Keratinocyte (primary cell): ENCODE data around the gene LDLR. TPM values are rescaled to one million over a fixed set of nuclear protein-coding genes. Genes with fewer than 3 reads are reported as not detected.

Experiments used
- DNase-seq: peaks from one replicate; pipeline ENCODE4 v3.0.0-alpha.2; 2011; ENCODE audit warnings: low read depth, missing footprints, low spot score
- FAIRE-seq: peaks from 2 replicates; lab custom pipeline; 2011; peaks lifted over from hg19 to GRCh38; lab: Jason Lieb, UNC
- H2AFZ ChIP-seq: 2 replicates; pipeline ENCODE4 v1.6.0; 2012; ENCODE audit warnings: low read length, control low read depth, inconsistent platforms; ENCODE audit not compliant: control insufficient read depth
- H3K27ac ChIP-seq: 2 replicates; pipeline ENCODE4 v1.5.1; 2011; ENCODE audit warnings: low read length; ENCODE audit not compliant: control insufficient read depth, insufficient read depth
- H3K27me3 ChIP-seq: 3 replicates; pipeline ENCODE4 v1.6.0; 2011; ENCODE audit warnings: low read length; ENCODE audit not compliant: control insufficient read depth, insufficient read depth; ENCODE audit errors: extremely low read depth
- H3K36me3 ChIP-seq, 2 experiments: 2 replicates in 1 of 2; 3 replicates in 1 of 2; pipeline ENCODE4 v1.5.1; 2011; ENCODE audit warnings: low read length in 2 of 2, mild to moderate bottlenecking in 1 of 2; ENCODE audit not compliant: control insufficient read depth in 2 of 2, insufficient read depth in 2 of 2; ENCODE audit errors: extremely low read depth in 1 of 2
- H3K4me1 ChIP-seq: 3 replicates; pipeline ENCODE4 v1.5.1; 2011; ENCODE audit warnings: low read length; ENCODE audit not compliant: control insufficient read depth, insufficient read depth; ENCODE audit errors: extremely low read depth
- H3K4me2 ChIP-seq: 3 replicates; pipeline ENCODE4 v1.6.0; 2011; ENCODE audit warnings: low read depth, low read length; ENCODE audit not compliant: control insufficient read depth, insufficient read depth; ENCODE audit errors: extremely low read depth
- H3K4me3 ChIP-seq, 3 experiments: fragments of 200-600 bp in 1 of 3; sonication (generic) in 1 of 3; 2 replicates in 2 of 3; 3 replicates in 1 of 3; pipeline ENCODE4 v1.5.1; 2011 to 2016; ENCODE audit warnings: low read length in 3 of 3, mild to moderate bottlenecking in 3 of 3, control low read depth in 2 of 3, inconsistent platforms in 1 of 3, low read depth in 1 of 3, mixed read lengths in 1 of 3, mixed run types in 1 of 3, moderate library complexity in 1 of 3; ENCODE audit not compliant: control insufficient read depth in 2 of 3, insufficient read depth in 2 of 3; ENCODE audit errors: extremely low read depth in 1 of 3
- H3K79me2 ChIP-seq: 2 replicates; pipeline ENCODE4 v1.6.0; 2012; ENCODE audit warnings: low read length; ENCODE audit not compliant: control insufficient read depth, insufficient read depth
- H3K9ac ChIP-seq: 3 replicates; pipeline ENCODE4 v1.6.0; 2011; ENCODE audit warnings: low read length; ENCODE audit not compliant: control insufficient read depth, insufficient read depth; ENCODE audit errors: extremely low read depth
- H3K9me1 ChIP-seq: 3 replicates; pipeline ENCODE4 v1.6.0; 2011; ENCODE audit warnings: low read length; ENCODE audit not compliant: control insufficient read depth, insufficient read depth; ENCODE audit errors: extremely low read depth
- H3K9me3 ChIP-seq: 2 replicates; pipeline ENCODE4 v1.5.1; 2012; ENCODE audit warnings: low read depth, low read length; ENCODE audit not compliant: control insufficient read depth
- H4K20me1 ChIP-seq: 3 replicates; pipeline ENCODE4 v1.6.0; 2011; ENCODE audit warnings: low read length; ENCODE audit not compliant: control insufficient read depth, insufficient read depth; ENCODE audit errors: extremely low read depth
- EZH2 ChIP-seq: IDR thresholded peaks from one replicate; pipeline ENCODE4 v1.6.1; 2012; ENCODE audit warnings: inconsistent platforms, mild to moderate bottlenecking, low read length, moderate library complexity
- dilution Hi-C: fragments of 300-500 bp; cut with MboI; formaldehyde crosslinking; loops from one replicate; pipeline ENCODE4 v1.7.0; 2020; ENCODE audit warnings: low sequenced_read_pairs; ENCODE audit not compliant: extremely low pct_ligation_motif_present
- polyA plus RNA-seq, 5 experiments: library from polyadenylated mRNA; depleted of rRNA in 3 of 5; stranded (reverse) in 3 of 5; stranded (forward) in 1 of 5; unstranded in 1 of 5; fragments of >200 nt; gene quantifications; 1 replicate in 1 of 5; 2 replicates in 3 of 5; 3 replicates in 1 of 5; pipeline versions ENCODE4 v1.2.1 to v1.2.3, GENCODE V29; 2011 to 2012; ENCODE audit warnings: missing spikeins in 2 of 5, low read depth in 1 of 5, low replicate concordance in 1 of 5
- TF ChIP-seq, protein P1 (sequence below), 3 experiments: IDR thresholded peaks in 1 of 3; conservative IDR thresholded peaks in 1 of 3; optimal IDR thresholded peaks in 1 of 3; 2 replicates in 2 of 3; 3 replicates in 1 of 3; pipeline versions ENCODE3 to v1.5.1; 2011; ENCODE audit warnings: low read length in 3 of 3, mild to moderate bottlenecking in 3 of 3, moderate library complexity in 2 of 3, control low read depth in 1 of 3, inconsistent platforms in 1 of 3; ENCODE audit not compliant: insufficient read depth in 2 of 3; ENCODE audit errors: extremely low read depth in 1 of 3

The LDLR gene
- polyA plus RNA-seq, 1 donor (not counting 4 experiments of a cell fraction or from before 2014, with no cell fraction given): 241 TPM

DNA sequence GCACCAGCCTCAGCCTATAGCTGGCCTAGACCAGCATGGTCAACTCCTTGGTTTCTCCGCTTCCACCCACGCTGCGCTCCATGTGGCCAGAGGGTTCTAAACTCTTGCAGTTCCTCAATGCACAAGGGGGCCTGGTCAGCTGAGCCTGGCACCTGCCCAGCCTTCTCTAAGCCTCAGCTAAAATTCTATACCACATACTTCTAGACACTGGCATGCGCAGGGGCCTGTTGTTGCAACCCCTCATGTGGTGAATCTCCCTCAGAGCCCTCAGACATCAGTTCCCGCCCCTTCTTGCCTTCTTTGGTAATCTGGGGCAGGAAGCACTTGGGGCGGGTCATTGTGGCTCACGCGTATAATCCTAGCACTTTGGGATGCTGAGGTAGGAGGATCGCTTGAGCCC is 19.7 kb upstream of the LDLR start:
- no peak overlapping the region for H3K4me3 ChIP-seq
- H4K20me1 ChIP-seq: no peaks in the 10 kb centered on the region
- no peaks in the 10 kb centered on the region for H3K9me1 ChIP-seq
- H2AFZ ChIP-seq: no peak overlapping the region
- H3K4me2 ChIP-seq: no peak overlapping the region
- TF ChIP-seq, protein P1, sequence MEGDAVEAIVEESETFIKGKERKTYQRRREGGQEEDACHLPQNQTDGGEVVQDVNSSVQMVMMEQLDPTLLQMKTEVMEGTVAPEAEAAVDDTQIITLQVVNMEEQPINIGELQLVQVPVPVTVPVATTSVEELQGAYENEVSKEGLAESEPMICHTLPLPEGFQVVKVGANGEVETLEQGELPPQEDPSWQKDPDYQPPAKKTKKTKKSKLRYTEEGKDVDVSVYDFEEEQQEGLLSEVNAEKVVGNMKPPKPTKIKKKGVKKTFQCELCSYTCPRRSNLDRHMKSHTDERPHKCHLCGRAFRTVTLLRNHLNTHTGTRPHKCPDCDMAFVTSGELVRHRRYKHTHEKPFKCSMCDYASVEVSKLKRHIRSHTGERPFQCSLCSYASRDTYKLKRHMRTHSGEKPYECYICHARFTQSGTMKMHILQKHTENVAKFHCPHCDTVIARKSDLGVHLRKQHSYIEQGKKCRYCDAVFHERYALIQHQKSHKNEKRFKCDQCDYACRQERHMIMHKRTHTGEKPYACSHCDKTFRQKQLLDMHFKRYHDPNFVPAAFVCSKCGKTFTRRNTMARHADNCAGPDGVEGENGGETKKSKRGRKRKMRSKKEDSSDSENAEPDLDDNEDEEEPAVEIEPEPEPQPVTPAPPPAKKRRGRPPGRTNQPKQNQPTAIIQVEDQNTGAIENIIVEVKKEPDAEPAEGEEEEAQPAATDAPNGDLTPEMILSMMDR (optimal IDR thresholded peaks at IDR 0.05 in 1 of 3, IDR thresholded peaks at IDR 0.05 in 1 of 3, conservative IDR thresholded peaks at IDR 0.05 in 1 of 3; ENCODE audit: extremely low read depth in 1 of 3, insufficient read depth in 2 of 3, low read length in 3 of 3): no peak
- TF ChIP-seq EZH2: no peak
- H3K79me2 ChIP-seq: no peaks in the 10 kb centered on the region
- no peaks in the 10 kb centered on the region for H3K9me3 ChIP-seq
- peaks cover 0 to 8% of the 10 kb centered on the region in 2 experiments for H3K36me3 ChIP-seq
- H3K4me1 ChIP-seq: no peaks in the 10 kb centered on the region
- H3K27me3 ChIP-seq: no peaks in the 10 kb centered on the region
- H3K9ac ChIP-seq: no peak overlapping the region
- no peak overlapping the region for H3K27ac ChIP-seq
- no peak for FAIRE-seq
- dilution Hi-C loops: no loop called here
- no peak for DNase-seq

DNA sequence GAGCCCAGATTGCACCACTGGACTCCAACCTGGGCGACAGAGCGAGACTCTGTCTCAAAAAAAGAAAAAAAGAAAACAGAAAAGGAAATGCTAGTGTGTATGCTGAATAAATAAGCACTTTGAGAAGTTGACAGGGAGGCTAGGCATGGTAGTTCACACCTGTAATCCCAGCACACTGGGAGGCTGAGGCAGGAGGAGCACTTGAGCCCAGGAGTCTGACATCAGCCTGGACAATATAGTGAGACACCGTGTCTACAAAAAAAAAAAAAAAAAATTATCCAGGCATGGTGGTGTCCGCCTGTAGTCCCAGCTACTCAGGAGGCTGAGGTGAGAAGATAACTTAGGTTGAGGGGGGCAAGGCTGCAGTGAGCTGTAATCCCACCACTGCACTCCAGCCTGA is 19.1 kb upstream of the LDLR start:
- Histone ChIP-seq H3K4me2 (no peak overlapping the region), H3K27ac (no peak overlapping the region), H3K27me3 (no peaks in the 10 kb centered on the region), H3K79me2 (no peaks in the 10 kb centered on the region), H3K9me3 (no peaks in the 10 kb centered on the region), H3K4me3 (no peak overlapping the region), H3K9me1 (no peaks in the 10 kb centered on the region), H3K9ac (no peak overlapping the region), H4K20me1 (no peaks in the 10 kb centered on the region), H2AFZ (no peak overlapping the region), H3K4me1 (no peaks in the 10 kb centered on the region), H3K36me3 (peaks cover 0 to 6% of the 10 kb centered on the region in 2 experiments)
- TF ChIP-seq, protein P1 (optimal IDR thresholded peaks at IDR 0.05 in 1 of 3, IDR thresholded peaks at IDR 0.05 in 1 of 3, conservative IDR thresholded peaks at IDR 0.05 in 1 of 3; ENCODE audit: extremely low read depth in 1 of 3, insufficient read depth in 2 of 3, low read length in 3 of 3): no peak
- no peak for TF ChIP-seq EZH2
- DNase-seq: no peak
- no peak for FAIRE-seq
- dilution Hi-C loops: no loop called here
